Nephron (organoid): ENCODE measurements around the gene TRMT61A.

Source experiments
- H3K27ac Mint-ChIP-seq, 3 experiments: 2 replicates each; pipeline ENCODE4 v1.8.0; 2020; ENCODE audit warnings: mixed read lengths in 3 of 3, mild to moderate bottlenecking in 2 of 3, moderate library complexity in 1 of 3
- H3K27me3 Mint-ChIP-seq: 2 replicates; pipeline ENCODE4 v1.8.0; 2021; ENCODE audit warnings: low read depth, mild to moderate bottlenecking, moderate library complexity, mixed read lengths
- H3K36me3 Mint-ChIP-seq: 2 replicates; pipeline ENCODE4 v1.8.0; 2020; ENCODE audit warnings: low read depth, mixed read lengths
- H3K4me1 Mint-ChIP-seq: 2 replicates; pipeline ENCODE4 v1.8.0; 2020; ENCODE audit warnings: mixed read lengths
- H3K4me3 Mint-ChIP-seq, 3 experiments: 2 replicates each; pipeline ENCODE4 v1.8.0; 2020; ENCODE audit warnings: mild to moderate bottlenecking in 3 of 3, mixed read lengths in 3 of 3, moderate library complexity in 2 of 3
- H3K9me3 Mint-ChIP-seq: 2 replicates; pipeline ENCODE4 v1.8.0; 2020; ENCODE audit warnings: mixed read lengths
- CTCF ChIP-seq, 3 experiments: fragments of 200-600 bp; sonication (generic); IDR thresholded peaks; one replicate each; pipeline ENCODE4 v1.5.0; 2021; ENCODE audit warnings: antibody characterized with exemption in 3 of 3; ENCODE audit not compliant: unreplicated experiment in 3 of 3

Gene TRMT61A

DNA sequence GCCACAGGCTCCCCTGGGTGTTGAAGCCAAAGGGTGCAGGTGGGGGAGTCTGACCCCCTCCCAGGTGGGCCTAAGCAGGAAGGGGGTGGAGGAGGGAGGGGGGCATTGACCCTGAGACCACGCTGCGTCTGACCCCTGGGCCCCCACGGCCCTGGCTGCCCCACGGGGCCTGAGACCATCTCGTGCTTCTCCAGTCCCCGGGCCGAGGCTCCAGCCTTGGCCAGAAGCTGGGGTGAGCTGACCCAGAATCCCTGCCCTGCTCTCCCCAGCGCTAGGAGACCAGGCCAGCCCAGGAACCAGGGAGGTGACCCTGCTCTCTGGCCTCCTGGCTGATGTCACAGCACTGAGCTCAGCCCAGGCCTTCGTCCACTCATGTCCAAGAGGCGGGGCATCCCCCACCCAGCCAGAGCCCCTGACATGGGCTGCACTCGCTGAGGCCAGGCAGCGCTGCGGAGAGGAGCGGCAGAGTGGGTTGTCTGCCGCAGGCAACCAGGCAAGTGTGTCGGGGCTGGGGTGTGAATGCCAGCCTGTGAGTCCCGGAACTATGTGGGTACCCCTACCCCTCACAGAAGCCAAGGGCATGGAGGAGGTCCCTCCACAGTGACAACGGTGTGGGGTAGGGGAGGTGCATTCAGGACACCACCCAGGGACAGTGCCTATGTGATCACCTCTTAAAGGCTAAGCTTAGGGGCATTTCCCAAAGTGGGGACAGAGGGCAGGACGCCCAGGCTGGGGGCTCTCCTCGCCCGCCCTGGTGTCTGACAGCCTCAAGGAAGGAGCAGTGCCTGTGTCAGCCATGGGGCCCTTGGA lies 6.3 kb downstream of the TRMT61A start:
- Mint-ChIP-seq H3K4me3 (no peak overlapping the region), H3K36me3 (no peaks in the 10 kb centered on the region), H3K27me3 (no peaks in the 10 kb centered on the region), H3K27ac (no peak overlapping the region), H3K9me3 (no peaks in the 10 kb centered on the region), H3K4me1 (peaks cover 14% of the 10 kb centered on the region)
- no peak for TF ChIP-seq CTCF (IDR thresholded peaks at IDR 0.05; ENCODE audit: unreplicated experiment in 3 of 3)

- H3K27me3 Mint-ChIP-seq, result no peaks in the 10 kb centered on the region
- no peak overlapping the region for H3K4me3 Mint-ChIP-seq
- no peak overlapping the region for H3K27ac Mint-ChIP-seq
- peaks cover 17% of the 10 kb centered on the region for H3K4me1 Mint-ChIP-seq
- H3K9me3 Mint-ChIP-seq, result no peaks in the 10 kb centered on the region
- TF ChIP-seq CTCF (IDR thresholded peaks at IDR 0.05; ENCODE audit: unreplicated experiment in 3 of 3), result no peak
- no peaks in the 10 kb centered on the region for H3K36me3 Mint-ChIP-seq
Observed at GRCh38 chr14:103535891-103536565, 7.0 kb downstream of the TRMT61A start.

DNA sequence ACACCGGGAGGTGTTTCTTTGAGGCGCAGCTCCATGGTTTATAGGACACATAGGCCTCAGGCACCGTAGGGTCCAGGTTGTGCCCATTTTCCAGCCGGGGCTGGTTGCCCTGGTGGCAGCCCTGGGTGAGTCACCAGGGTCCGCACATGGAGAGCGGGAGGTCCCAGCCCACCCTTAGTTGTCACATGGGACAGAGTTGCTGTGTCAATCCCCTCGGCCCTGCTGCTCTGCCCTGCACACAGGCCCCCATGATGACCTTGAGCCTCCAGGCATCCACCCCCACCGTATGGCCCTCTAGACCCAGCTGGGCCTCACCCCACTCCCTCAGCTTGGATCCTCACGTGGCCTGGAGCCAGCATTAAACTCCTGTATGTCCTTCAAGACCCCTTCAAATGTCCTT lies 7.7 kb downstream of the TRMT61A start:
- no peaks in the 10 kb centered on the region for H3K36me3 Mint-ChIP-seq
- peaks cover 17% of the 10 kb centered on the region for H3K4me1 Mint-ChIP-seq
- peak overlapping the region in 1 of 3 experiments; percentile 13 for H3K4me3 Mint-ChIP-seq
- no peaks in the 10 kb centered on the region for H3K27me3 Mint-ChIP-seq
- no peak for TF ChIP-seq CTCF (IDR thresholded peaks at IDR 0.05; ENCODE audit: unreplicated experiment in 3 of 3)
- peak overlapping the region; percentile 8 to 60 (median 47) for H3K27ac Mint-ChIP-seq
- H3K9me3 Mint-ChIP-seq, result no peaks in the 10 kb centered on the region

- TF ChIP-seq CTCF (IDR thresholded peaks at IDR 0.05; ENCODE audit: unreplicated experiment in 3 of 3), result no peak
- Mint-ChIP-seq H3K4me1 (peaks cover 17% of the 10 kb centered on the region), H3K9me3 (no peaks in the 10 kb centered on the region), H3K27me3 (no peaks in the 10 kb centered on the region), H3K4me3 (no peak overlapping the region), H3K36me3 (no peaks in the 10 kb centered on the region), H3K27ac (peak overlapping the region; percentile 8 to 60 (median 47))
Observed at GRCh38 chr14:103537175-103537990, 8.4 kb downstream of the TRMT61A start.

- Mint-ChIP-seq H3K27me3 (no peaks in the 10 kb centered on the region), H3K27ac (no peak overlapping the region), H3K36me3 (no peaks in the 10 kb centered on the region), H3K4me3 (no peak overlapping the region), H3K9me3 (no peaks in the 10 kb centered on the region), H3K4me1 (peaks cover 17% of the 10 kb centered on the region)
- no peak for TF ChIP-seq CTCF (IDR thresholded peaks at IDR 0.05; ENCODE audit: unreplicated experiment in 3 of 3)
Observed at GRCh38 chr14:103538291-103539055, 9.5 kb downstream of the TRMT61A start.
